Peyer's patch (tissue), 4 donors: ENCODE data around the gene AKAP10.

ENCODE experiments used
- CTCF ChIP-seq, 6 experiments: fragments of 450-650 bp in 4 of 6; fragments of 200-600 bp in 2 of 6; sonication (generic) in 1 of 6; IDR thresholded peaks; one replicate each; pipeline ENCODE4 v1.5.1; 2017 to 2019; ENCODE audit warnings: antibody characterized with exemption in 6 of 6, mild to moderate bottlenecking in 3 of 6, moderate library complexity in 1 of 6
- POLR2A ChIP-seq, 2 donors: fragments of 450-650 bp; IDR thresholded peaks; one replicate each; pipeline ENCODE4 v1.5.1; 2017; ENCODE audit warnings: antibody characterized with exemption in 2 of 2, mild to moderate bottlenecking in 2 of 2, moderate library complexity in 2 of 2

- TF ChIP-seq CTCF (IDR thresholded peaks at IDR 0.05) (no peak), POLR2A (IDR thresholded peaks at IDR 0.05) (no peak)
These were observed 2.5 kb upstream of the AKAP10 start for GRCh38 chr17:19979917-19980770.
